ENCODE measurements around the gene PLA2G2A.

PLA2G2A gene

GRCh38 chr1:19926296-19927129 is 52.9 kb downstream of the PLA2G2A start:
- no peak overlapping the region for H3K4me3 ChIP-seq (ENCODE audit: low read length)
- TF ChIP-seq ZNF274 (IDR thresholded peaks at IDR 0.05; ENCODE audit: low read depth, low read length) = no peak
